C4-2B (cell line): ENCODE measurements around the gene ATF7.

ENCODE experiments used
- ZFX ChIP-seq: fragments of 450-650 bp; IDR thresholded peaks from 2 replicates; pipeline ENCODE4 v1.6.1; 2017
- TF ChIP-seq, protein P1 (sequence below): fragments of 450-650 bp; conservative IDR thresholded peaks from 2 replicates; pipeline ENCODE4 v1.5.1; 2017; ENCODE audit warnings: mild to moderate bottlenecking

DNA sequence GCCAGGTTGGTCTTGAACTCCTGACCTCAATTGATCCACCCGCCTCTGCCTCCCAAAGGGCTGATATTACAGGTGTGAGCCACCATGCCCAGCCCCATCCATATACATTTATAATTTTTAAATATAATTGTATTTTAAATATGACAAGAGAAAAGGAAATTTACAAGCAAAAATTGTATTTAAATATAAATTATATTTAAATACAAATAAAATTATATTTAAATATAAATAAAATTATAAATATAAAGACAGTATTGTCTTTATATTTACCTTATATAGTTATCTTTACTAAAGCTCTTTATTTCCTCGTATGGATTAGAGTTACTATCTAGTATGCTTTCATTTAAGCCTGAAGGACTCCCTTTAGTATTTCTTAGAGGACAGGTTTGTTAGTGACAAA lies 11.9 kb upstream of the ATF7 start:
- TF ChIP-seq, protein P1, sequence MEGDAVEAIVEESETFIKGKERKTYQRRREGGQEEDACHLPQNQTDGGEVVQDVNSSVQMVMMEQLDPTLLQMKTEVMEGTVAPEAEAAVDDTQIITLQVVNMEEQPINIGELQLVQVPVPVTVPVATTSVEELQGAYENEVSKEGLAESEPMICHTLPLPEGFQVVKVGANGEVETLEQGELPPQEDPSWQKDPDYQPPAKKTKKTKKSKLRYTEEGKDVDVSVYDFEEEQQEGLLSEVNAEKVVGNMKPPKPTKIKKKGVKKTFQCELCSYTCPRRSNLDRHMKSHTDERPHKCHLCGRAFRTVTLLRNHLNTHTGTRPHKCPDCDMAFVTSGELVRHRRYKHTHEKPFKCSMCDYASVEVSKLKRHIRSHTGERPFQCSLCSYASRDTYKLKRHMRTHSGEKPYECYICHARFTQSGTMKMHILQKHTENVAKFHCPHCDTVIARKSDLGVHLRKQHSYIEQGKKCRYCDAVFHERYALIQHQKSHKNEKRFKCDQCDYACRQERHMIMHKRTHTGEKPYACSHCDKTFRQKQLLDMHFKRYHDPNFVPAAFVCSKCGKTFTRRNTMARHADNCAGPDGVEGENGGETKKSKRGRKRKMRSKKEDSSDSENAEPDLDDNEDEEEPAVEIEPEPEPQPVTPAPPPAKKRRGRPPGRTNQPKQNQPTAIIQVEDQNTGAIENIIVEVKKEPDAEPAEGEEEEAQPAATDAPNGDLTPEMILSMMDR: no peak
- no peak for TF ChIP-seq ZFX
